ENCODE results near the gene BCAS3. TPM values are rescaled to one million over a fixed set of nuclear protein-coding genes. Genes with fewer than 3 reads are reported as not detected.

BCAS3 gene
- total RNA-seq, 1 donor from 2014 or later = 29.6 TPM

DNA sequence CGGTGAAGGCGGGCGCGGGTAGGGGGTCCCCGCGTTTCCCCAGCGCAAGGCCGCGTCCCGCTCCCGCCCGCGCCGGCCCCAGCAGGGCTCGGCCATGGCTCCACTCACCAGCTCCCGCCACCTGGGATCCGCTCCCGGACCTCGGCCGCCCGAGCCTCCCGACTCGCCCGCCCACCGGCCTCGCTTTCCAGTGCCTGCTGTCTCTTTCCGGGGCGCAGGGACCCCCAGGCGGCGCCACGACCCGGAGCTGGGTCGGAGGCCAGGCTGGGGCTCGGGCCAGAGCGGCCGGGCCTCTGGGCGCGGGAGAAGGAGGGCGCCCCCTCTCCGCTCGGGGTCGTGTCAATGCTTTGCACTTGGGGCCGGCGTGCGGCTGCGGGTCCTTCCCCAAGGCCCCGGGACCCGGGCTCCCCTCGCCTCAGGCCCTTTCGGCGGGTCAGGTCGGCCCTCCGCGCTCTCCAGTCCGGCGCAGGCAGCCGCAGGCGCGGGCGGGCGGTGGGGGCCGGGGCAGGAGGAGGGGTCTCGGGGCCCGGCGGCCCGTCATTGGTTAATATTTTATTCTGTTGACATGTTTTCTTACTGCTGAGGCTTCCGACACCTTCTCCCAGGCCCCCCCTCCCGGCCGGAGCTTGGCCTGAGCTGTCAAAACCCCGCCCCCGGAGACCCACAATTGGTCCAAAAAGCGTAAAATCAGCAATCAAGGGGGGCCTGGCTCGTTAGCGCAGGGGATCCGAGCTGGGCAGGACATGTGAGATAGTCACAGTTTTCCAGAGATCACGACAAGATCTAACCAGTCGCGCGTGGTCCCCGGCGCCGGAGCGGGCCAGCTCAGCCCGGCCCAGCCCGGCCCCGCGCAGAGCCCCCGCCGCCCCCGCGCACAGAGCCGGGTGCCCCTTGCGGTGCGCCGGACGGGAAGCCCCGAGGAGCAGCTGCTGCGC, 721.7 kb downstream of the BCAS3 start, which contains the start of gene TBX2:
Gene TBX2 (plus strand): TSS at position 713 of the 935 bp plus-strand sequence. CDS start 334 bp downstream, outside the sequence.
- Histone ChIP-seq H3K4me3 (peak within 1 kb of the TSS; percentile 67), H3K36me3 (peaks cover 7% of the 10 kb centered on the region), H3K27ac (peak within 1 kb of the TSS; percentile 89), H3K4me1 (peaks cover 49% of the 10 kb centered on the region), H3K9me3 (no peaks in the 10 kb centered on the region), H3K27me3 (ENCODE audit: low read depth) (peaks cover 84% of the 10 kb centered on the region)
- intact Hi-C loops (cut with DNase I) = no loop called here
- peak; percentile 71 for DNase-seq
- ATAC-seq = peak; percentile 36 to 47
- TF ChIP-seq, protein P1, sequence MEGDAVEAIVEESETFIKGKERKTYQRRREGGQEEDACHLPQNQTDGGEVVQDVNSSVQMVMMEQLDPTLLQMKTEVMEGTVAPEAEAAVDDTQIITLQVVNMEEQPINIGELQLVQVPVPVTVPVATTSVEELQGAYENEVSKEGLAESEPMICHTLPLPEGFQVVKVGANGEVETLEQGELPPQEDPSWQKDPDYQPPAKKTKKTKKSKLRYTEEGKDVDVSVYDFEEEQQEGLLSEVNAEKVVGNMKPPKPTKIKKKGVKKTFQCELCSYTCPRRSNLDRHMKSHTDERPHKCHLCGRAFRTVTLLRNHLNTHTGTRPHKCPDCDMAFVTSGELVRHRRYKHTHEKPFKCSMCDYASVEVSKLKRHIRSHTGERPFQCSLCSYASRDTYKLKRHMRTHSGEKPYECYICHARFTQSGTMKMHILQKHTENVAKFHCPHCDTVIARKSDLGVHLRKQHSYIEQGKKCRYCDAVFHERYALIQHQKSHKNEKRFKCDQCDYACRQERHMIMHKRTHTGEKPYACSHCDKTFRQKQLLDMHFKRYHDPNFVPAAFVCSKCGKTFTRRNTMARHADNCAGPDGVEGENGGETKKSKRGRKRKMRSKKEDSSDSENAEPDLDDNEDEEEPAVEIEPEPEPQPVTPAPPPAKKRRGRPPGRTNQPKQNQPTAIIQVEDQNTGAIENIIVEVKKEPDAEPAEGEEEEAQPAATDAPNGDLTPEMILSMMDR (IDR thresholded peaks at IDR 0.05) = no peak

DNA sequence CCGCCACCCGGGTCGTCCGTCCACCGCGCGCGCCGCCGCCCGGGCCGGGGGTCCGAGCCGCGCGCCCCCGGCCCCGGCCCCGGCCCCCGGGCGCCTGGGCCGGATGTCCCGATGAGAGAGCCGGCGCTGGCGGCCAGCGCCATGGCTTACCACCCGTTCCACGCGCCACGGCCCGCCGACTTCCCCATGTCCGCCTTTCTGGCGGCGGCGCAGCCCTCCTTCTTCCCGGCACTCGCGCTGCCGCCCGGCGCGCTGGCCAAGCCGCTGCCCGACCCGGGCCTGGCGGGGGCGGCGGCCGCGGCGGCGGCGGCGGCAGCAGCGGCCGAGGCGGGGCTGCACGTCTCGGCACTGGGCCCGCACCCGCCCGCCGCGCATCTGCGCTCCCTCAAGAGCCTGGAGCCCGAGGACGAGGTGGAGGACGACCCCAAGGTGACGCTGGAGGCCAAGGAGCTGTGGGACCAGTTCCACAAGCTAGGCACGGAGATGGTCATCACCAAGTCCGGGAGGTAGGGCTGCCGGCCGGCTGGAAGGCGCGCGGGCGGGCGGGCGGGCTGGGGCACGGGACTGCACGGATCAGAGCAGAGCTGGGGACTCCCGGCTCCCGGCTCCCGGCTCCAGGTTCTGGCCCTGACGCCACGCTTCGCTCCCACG, 722.5 kb downstream of the BCAS3 start:
- Histone ChIP-seq H3K27ac (peak overlapping the region; percentile 89), H3K4me1 (peaks cover 57% of the 10 kb centered on the region), H3K27me3 (ENCODE audit: low read depth) (peaks cover 91% of the 10 kb centered on the region), H3K9me3 (no peaks in the 10 kb centered on the region), H3K36me3 (peaks cover 12% of the 10 kb centered on the region), H3K4me3 (peak overlapping the region; percentile 67)
- no peak for ATAC-seq
- intact Hi-C loops (cut with DNase I) = no loop called here
- TF ChIP-seq, protein P1 (IDR thresholded peaks at IDR 0.05) = no peak
- DNase-seq = peak; percentile 53

DNA sequence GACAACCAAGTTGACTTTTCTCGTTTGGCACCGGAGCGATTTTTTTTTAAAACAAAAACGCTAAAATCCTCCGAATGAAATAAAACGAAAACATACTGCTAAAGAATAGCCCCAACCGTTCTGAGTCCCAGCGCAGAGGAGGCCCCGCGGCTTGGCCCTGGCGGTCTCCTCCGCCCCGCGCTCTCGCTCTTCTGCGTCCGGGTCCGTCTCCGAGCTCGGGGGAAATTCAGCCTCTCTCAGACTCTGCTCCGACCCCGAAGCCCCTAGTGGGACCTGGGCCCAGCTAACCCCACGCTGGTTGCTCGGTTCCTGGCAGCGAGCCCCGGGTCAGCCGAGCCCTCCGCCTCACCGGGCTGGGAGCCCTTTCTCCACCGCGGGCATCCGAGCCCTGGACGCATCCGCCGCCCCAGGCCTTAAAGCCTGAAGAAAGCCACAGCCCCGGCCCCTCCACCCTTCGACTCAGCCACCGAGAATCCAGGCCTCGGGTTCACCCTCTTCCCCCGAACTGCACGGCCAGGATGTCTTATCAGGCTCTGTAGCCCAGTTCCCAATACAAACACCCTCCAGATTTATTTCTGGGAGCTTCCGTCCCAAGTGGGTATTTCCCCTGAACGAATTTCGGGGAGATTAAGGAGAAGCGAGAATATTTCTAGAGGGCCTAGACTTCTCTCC, 723.2 kb downstream of the BCAS3 start:
- intact Hi-C loops (cut with DNase I) = no loop called here
- TF ChIP-seq, protein P1 (IDR thresholded peaks at IDR 0.05) = no peak
- no peak for DNase-seq
- H3K36me3 ChIP-seq = peaks cover 18% of the 10 kb centered on the region
- H3K27me3 ChIP-seq (ENCODE audit: low read depth) = peaks cover 91% of the 10 kb centered on the region
- peaks cover 59% of the 10 kb centered on the region for H3K4me1 ChIP-seq
- peak overlapping the region; percentile 67 for H3K4me3 ChIP-seq
- peak overlapping the region; percentile 89 for H3K27ac ChIP-seq
- ATAC-seq = no peak
- no peaks in the 10 kb centered on the region for H3K9me3 ChIP-seq

DNA sequence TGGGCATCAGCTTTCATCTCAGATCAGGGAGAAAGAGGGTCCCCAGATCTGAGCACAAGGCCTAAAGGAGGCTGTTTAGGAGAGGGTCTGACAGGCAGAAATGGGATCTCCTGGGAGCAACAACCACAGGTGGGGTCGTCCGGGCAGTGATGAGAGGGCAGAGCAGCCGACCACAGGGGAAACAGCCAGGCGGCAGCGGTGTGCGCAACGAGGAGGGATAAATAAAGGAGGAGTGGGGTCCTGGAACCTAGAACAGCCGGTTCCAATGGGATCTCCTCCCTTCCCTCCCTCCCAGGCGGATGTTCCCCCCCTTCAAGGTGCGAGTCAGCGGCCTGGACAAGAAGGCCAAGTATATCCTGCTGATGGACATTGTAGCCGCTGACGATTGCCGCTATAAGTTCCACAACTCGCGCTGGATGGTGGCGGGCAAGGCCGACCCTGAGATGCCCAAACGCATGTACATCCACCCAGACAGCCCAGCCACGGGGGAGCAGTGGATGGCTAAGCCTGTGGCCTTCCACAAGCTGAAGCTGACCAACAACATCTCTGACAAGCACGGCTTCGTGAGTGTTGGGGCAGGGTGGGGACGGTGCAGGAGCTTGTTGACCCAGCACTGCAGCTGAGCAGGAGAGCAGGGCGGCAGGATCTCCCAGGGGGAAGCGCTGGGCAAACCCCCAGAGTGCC, 723.9 kb downstream of the BCAS3 start:
- intact Hi-C loops (cut with DNase I) = no loop called here
- Histone ChIP-seq H3K27me3 (ENCODE audit: low read depth) (peaks cover 91% of the 10 kb centered on the region), H3K36me3 (peaks cover 25% of the 10 kb centered on the region), H3K9me3 (no peaks in the 10 kb centered on the region), H3K4me1 (peaks cover 56% of the 10 kb centered on the region), H3K27ac (peak overlapping the region; percentile 89), H3K4me3 (peak overlapping the region; percentile 67)
- ATAC-seq (no peak), DNase-seq (no peak)
- TF ChIP-seq, protein P1 (IDR thresholded peaks at IDR 0.05) = no peak

DNA sequence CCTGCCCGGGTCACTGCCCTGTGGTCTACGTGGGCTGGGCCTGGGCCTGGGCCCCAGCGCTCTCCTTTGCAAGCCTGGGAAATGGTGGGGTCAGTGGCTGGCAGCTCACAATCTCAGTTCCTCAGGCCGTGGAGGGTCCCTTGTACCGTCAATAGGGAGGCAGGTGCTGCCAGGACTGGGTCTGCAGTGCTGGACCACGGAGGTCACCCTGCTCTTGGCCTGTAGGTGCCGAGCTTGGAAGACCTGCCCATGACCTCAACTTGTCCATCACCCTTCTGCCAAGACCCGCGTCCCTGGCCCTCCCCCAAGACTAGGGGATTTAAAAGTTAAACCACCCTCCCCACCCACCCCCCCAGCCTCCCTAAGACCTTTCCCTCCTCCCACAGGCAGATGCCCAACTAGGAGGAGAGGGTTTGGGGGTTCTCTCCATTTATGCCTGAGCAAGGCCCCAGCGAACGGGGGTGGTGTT, 724.5 kb downstream of the BCAS3 start:
- TF ChIP-seq, protein P1 (IDR thresholded peaks at IDR 0.05) = no peak
- ATAC-seq (no peak), DNase-seq (no peak)
- Histone ChIP-seq H3K9me3 (no peaks in the 10 kb centered on the region), H3K4me1 (peaks cover 52% of the 10 kb centered on the region), H3K36me3 (peaks cover 25% of the 10 kb centered on the region), H3K4me3 (peak overlapping the region; percentile 67), H3K27ac (peak overlapping the region; percentile 89), H3K27me3 (ENCODE audit: low read depth) (peaks cover 91% of the 10 kb centered on the region)
- intact Hi-C loops (cut with DNase I) = no loop called here
